Activated naive CD8-positive, alpha-beta T cell treated with anti-CD3 and anti-CD28 coated beads, Interleukin-2, amount 10 ng/mL, durations not matched to agents 7 days and 5 days (primary cell): ENCODE results near the gene GPR26. TPM values are rescaled to one million over a fixed set of nuclear protein-coding genes. Genes with fewer than 3 reads are reported as not detected.

Source experiments
- ATAC-seq: fragments of 150-1000 bp; cut with Tn5 transposase; one replicate; pipeline ENCODE4 v1.10.0; 2021; ENCODE audit warnings: low read depth, moderate library complexity
- POLR2A ChIA-PET: fragments of 350-600 bp; sonication (Branson Sonifier 250); formaldehyde crosslinking; loops from one replicate; lab custom pipeline; 2021; ENCODE audit warnings: antibody characterized with exemption; lab: Charles Lee
- DNase-seq: peaks from one replicate; pipeline ENCODE4 v3.0.0; 2021
- H3K27ac Mint-ChIP-seq: one replicate; pipeline ENCODE4 v1.8.0; 2022; ENCODE audit warnings: mild to moderate bottlenecking, mixed read lengths
- H3K27me3 Mint-ChIP-seq: one replicate; pipeline ENCODE4 v1.8.0; 2022; ENCODE audit warnings: mild to moderate bottlenecking, moderate library complexity, mixed read lengths
- H3K36me3 Mint-ChIP-seq: one replicate; pipeline ENCODE4 v1.8.0; 2021; ENCODE audit warnings: mild to moderate bottlenecking, mixed read lengths
- H3K4me1 Mint-ChIP-seq: one replicate; pipeline ENCODE4 v1.8.0; 2021; ENCODE audit warnings: mixed read lengths
- H3K4me3 Mint-ChIP-seq: one replicate; pipeline ENCODE4 v1.8.0; 2022; ENCODE audit warnings: mild to moderate bottlenecking, moderate library complexity, mixed read lengths
- H3K9me3 Mint-ChIP-seq: one replicate; pipeline ENCODE4 v1.8.0; 2021; ENCODE audit warnings: mixed read lengths
- total RNA-seq, 2 experiments: library from RNA; stranded (reverse); gene quantifications; one replicate each; pipeline ENCODE4 v1.2.3, GENCODE V29; 2021

The GPR26 gene
- total RNA-seq, 2 experiments from 2014 or later: not detected

GRCh38 chr10:123703195-123703790 is 37.1 kb downstream of the GPR26 start:
- H3K4me1 Mint-ChIP-seq: no peaks in the 10 kb centered on the region
- DNase-seq (no peak), ATAC-seq (no peak)
- H3K9me3 Mint-ChIP-seq: no peaks in the 10 kb centered on the region
- no peak overlapping the region for H3K4me3 Mint-ChIP-seq
- POLR2A ChIA-PET: no interaction called here
- no peaks in the 10 kb centered on the region for H3K36me3 Mint-ChIP-seq
- H3K27ac Mint-ChIP-seq: no peak overlapping the region
- no peaks in the 10 kb centered on the region for H3K27me3 Mint-ChIP-seq

- Mint-ChIP-seq H3K27me3 (no peaks in the 10 kb centered on the region), H3K4me1 (no peaks in the 10 kb centered on the region), H3K36me3 (no peaks in the 10 kb centered on the region), H3K27ac (no peak overlapping the region), H3K9me3 (no peaks in the 10 kb centered on the region), H3K4me3 (no peak overlapping the region)
- DNase-seq (no peak), ATAC-seq (no peak)
- POLR2A ChIA-PET: no interaction called here
These were observed 37.9 kb downstream of the GPR26 start for GRCh38 chr10:123704076-123704475.

- ATAC-seq (no peak), DNase-seq (no peak)
- no peaks in the 10 kb centered on the region for H3K36me3 Mint-ChIP-seq
- POLR2A ChIA-PET: no interaction called here
- H3K27ac Mint-ChIP-seq: no peak overlapping the region
- H3K4me3 Mint-ChIP-seq: no peak overlapping the region
- H3K9me3 Mint-ChIP-seq: no peaks in the 10 kb centered on the region
- H3K4me1 Mint-ChIP-seq: no peaks in the 10 kb centered on the region
- H3K27me3 Mint-ChIP-seq: no peaks in the 10 kb centered on the region
These were observed 38.7 kb downstream of the GPR26 start for GRCh38 chr10:123704812-123705211.

GRCh38 chr10:123706236-123706635 is 40.1 kb downstream of the GPR26 start:
- ATAC-seq: no peak
- Mint-ChIP-seq H3K27me3 (no peaks in the 10 kb centered on the region), H3K4me1 (no peaks in the 10 kb centered on the region), H3K9me3 (no peaks in the 10 kb centered on the region), H3K27ac (no peak overlapping the region), H3K4me3 (no peak overlapping the region), H3K36me3 (no peaks in the 10 kb centered on the region)
- no peak for DNase-seq
- POLR2A ChIA-PET: no interaction called here

GRCh38 chr10:123715546-123715945 is 49.4 kb downstream of the GPR26 start:
- DNase-seq (no peak), ATAC-seq (no peak)
- no peaks in the 10 kb centered on the region for H3K4me1 Mint-ChIP-seq
- H3K27me3 Mint-ChIP-seq: no peaks in the 10 kb centered on the region
- no peaks in the 10 kb centered on the region for H3K36me3 Mint-ChIP-seq
- H3K9me3 Mint-ChIP-seq: no peaks in the 10 kb centered on the region
- H3K4me3 Mint-ChIP-seq: no peak overlapping the region
- H3K27ac Mint-ChIP-seq: no peak overlapping the region
- POLR2A ChIA-PET: no interaction called here

- no peaks in the 10 kb centered on the region for H3K9me3 Mint-ChIP-seq
- H3K4me3 Mint-ChIP-seq: no peak overlapping the region
- no peaks in the 10 kb centered on the region for H3K27me3 Mint-ChIP-seq
- DNase-seq (no peak), ATAC-seq (no peak)
- POLR2A ChIA-PET: no interaction called here
- no peak overlapping the region for H3K27ac Mint-ChIP-seq
- H3K4me1 Mint-ChIP-seq: no peaks in the 10 kb centered on the region
- H3K36me3 Mint-ChIP-seq: no peaks in the 10 kb centered on the region
These were observed 51.2 kb downstream of the GPR26 start for GRCh38 chr10:123717336-123717735.

- no peak overlapping the region for H3K27ac Mint-ChIP-seq
- POLR2A ChIA-PET: no interaction called here
- H3K4me1 Mint-ChIP-seq: no peaks in the 10 kb centered on the region
- ATAC-seq (no peak), DNase-seq (no peak)
- no peaks in the 10 kb centered on the region for H3K9me3 Mint-ChIP-seq
- no peak overlapping the region for H3K4me3 Mint-ChIP-seq
- H3K36me3 Mint-ChIP-seq: no peaks in the 10 kb centered on the region
- no peaks in the 10 kb centered on the region for H3K27me3 Mint-ChIP-seq
These were observed 52.4 kb downstream of the GPR26 start for GRCh38 chr10:123718544-123719060.

GRCh38 chr10:123720536-123720935 is 54.4 kb downstream of the GPR26 start:
- no peaks in the 10 kb centered on the region for H3K4me1 Mint-ChIP-seq

GRCh38 chr10:123721441-123722049 is 55.4 kb downstream of the GPR26 start:
- Mint-ChIP-seq H3K4me1 (no peaks in the 10 kb centered on the region), H3K27me3 (no peaks in the 10 kb centered on the region), H3K9me3 (no peaks in the 10 kb centered on the region), H3K36me3 (no peaks in the 10 kb centered on the region), H3K27ac (no peak overlapping the region), H3K4me3 (no peak overlapping the region)
- DNase-seq (no peak), ATAC-seq (no peak)
- POLR2A ChIA-PET: no interaction called here

More at GRCh38 chr10:123720536-123720935, 54.4 kb downstream of the GPR26 start:
- no peak for ATAC-seq
- no peaks in the 10 kb centered on the region for H3K27me3 Mint-ChIP-seq
- no peak for DNase-seq
- H3K27ac Mint-ChIP-seq: no peak overlapping the region
- no peaks in the 10 kb centered on the region for H3K9me3 Mint-ChIP-seq
- H3K36me3 Mint-ChIP-seq: no peaks in the 10 kb centered on the region
- POLR2A ChIA-PET: no interaction called here
- no peak overlapping the region for H3K4me3 Mint-ChIP-seq

GRCh38 chr10:123722351-123722750 is 56.2 kb downstream of the GPR26 start:
- Mint-ChIP-seq H3K27ac (no peak overlapping the region), H3K36me3 (no peaks in the 10 kb centered on the region), H3K9me3 (no peaks in the 10 kb centered on the region), H3K4me3 (no peak overlapping the region), H3K4me1 (no peaks in the 10 kb centered on the region), H3K27me3 (no peaks in the 10 kb centered on the region)
- ATAC-seq (no peak), DNase-seq (no peak)
- POLR2A ChIA-PET: no interaction called here

GRCh38 chr10:123724747-123725146 is 58.6 kb downstream of the GPR26 start:
- H3K36me3 Mint-ChIP-seq: no peaks in the 10 kb centered on the region
- no peak overlapping the region for H3K4me3 Mint-ChIP-seq
- POLR2A ChIA-PET: no interaction called here
- DNase-seq (no peak), ATAC-seq (no peak)
- no peaks in the 10 kb centered on the region for H3K4me1 Mint-ChIP-seq
- no peak overlapping the region for H3K27ac Mint-ChIP-seq
- no peaks in the 10 kb centered on the region for H3K9me3 Mint-ChIP-seq
- no peaks in the 10 kb centered on the region for H3K27me3 Mint-ChIP-seq

GRCh38 chr10:123726381-123726780 is 60.2 kb downstream of the GPR26 start:
- no peaks in the 10 kb centered on the region for H3K27me3 Mint-ChIP-seq
- no peaks in the 10 kb centered on the region for H3K36me3 Mint-ChIP-seq
- POLR2A ChIA-PET: no interaction called here
- DNase-seq (no peak), ATAC-seq (no peak)
- H3K4me1 Mint-ChIP-seq: no peaks in the 10 kb centered on the region
- H3K9me3 Mint-ChIP-seq: peaks cover 2% of the 10 kb centered on the region
- H3K4me3 Mint-ChIP-seq: no peak overlapping the region
- no peak overlapping the region for H3K27ac Mint-ChIP-seq

- DNase-seq (no peak), ATAC-seq (no peak)
- H3K36me3 Mint-ChIP-seq: no peaks in the 10 kb centered on the region
- no peak overlapping the region for H3K27ac Mint-ChIP-seq
- POLR2A ChIA-PET: no interaction called here
- H3K9me3 Mint-ChIP-seq: peaks cover 2% of the 10 kb centered on the region
- H3K4me3 Mint-ChIP-seq: no peak overlapping the region
- H3K27me3 Mint-ChIP-seq: no peaks in the 10 kb centered on the region
- H3K4me1 Mint-ChIP-seq: no peaks in the 10 kb centered on the region
These were observed 60.7 kb downstream of the GPR26 start for GRCh38 chr10:123726836-123727235.

- POLR2A ChIA-PET: no interaction called here
- no peaks in the 10 kb centered on the region for H3K4me1 Mint-ChIP-seq
- peaks cover 2% of the 10 kb centered on the region for H3K9me3 Mint-ChIP-seq
- DNase-seq (no peak), ATAC-seq (no peak)
- no peak overlapping the region for H3K4me3 Mint-ChIP-seq
- H3K27me3 Mint-ChIP-seq: no peaks in the 10 kb centered on the region
- H3K36me3 Mint-ChIP-seq: no peaks in the 10 kb centered on the region
- H3K27ac Mint-ChIP-seq: no peak overlapping the region
These were observed 63.4 kb downstream of the GPR26 start for GRCh38 chr10:123729523-123729922.
